Measurements from ENCODE around the gene BCL11A.

BCL11A gene

DNA sequence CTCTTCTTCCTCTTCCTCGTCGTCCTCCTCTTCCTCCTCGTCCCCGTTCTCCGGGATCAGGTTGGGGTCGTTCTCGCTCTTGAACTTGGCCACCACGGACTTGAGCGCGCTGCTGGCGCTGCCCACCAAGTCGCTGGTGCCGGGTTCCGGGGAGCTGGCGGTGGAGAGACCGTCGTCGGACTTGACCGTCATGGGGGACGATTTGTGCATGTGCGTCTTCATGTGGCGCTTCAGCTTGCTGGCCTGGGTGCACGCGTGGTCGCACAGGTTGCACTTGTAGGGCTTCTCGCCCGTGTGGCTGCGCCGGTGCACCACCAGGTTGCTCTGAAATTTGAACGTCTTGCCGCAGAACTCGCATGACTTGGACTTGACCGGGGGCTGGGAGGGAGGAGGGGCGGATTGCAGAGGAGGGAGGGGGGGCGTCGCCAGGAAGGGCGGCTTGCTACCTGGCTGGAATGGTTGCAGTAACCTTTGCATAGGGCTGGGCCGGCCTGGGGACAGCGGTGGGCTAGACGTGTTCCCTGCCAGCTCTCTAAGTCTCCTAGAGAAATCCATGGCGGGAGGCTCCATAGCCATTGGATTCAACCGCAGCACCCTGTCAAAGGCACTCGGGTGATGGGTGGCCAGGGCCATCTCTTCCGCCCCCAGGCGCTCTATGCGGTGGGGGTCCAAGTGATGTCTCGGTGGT, 91.9 kb downstream of the BCL11A start:
- DNase-seq (ENCODE audit: low read depth): no peak

- DNase-seq (ENCODE audit: low read depth): no peak
Observed at GRCh38 chr2:60460577-60461420, 92.7 kb downstream of the BCL11A start.

DNA sequence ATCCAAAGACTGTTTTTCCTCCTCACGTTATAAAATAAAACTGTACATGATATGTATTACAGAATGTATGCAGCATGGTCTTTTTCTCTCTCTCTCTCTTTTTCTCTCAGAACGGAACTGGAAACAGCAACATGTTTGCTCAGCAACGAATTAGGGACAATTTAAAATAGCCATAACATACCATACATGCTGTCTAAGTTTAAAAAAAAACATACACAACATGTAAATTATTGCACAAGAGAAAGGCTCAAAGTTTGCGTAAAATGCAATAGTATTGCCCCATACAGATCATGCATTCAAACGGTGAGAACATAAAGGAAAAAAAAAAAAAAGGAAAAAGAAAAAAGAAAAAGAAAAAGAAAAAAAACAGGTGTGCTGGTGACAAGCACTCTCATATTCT, 93.6 kb downstream of the BCL11A start:
- DNase-seq (ENCODE audit: low read depth): no peak

DNA sequence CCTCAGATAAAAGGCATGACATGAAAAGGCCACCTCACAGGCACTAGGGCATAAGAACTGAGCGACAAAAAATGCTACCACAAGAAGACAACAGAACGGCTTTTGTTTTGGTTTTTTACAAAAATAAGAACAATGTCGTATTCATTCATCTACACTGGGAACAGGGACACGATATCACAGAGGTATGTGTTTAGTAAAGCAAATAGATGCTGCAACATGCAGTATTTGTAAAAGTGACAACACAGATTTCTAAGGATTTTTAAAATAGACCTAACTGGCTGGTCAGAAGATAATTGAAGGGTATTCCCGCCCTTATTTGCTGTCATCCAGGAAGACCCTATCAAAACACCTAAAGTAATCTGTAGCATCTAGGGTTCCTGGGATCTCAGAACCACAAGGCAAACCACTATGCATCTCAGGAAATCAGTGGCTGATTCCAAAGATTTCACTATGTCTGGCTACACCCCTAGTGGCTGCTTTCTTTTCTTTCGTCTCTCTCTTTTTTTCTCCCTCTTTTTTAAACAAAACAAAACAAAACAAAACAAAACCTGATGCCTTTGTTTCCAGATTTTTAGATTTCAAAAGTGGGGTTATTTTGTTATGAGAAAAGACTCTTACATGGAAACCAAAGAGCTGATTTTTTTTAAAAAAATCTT, 97.2 kb downstream of the BCL11A start:
- DNase-seq (ENCODE audit: low read depth): no peak

DNA sequence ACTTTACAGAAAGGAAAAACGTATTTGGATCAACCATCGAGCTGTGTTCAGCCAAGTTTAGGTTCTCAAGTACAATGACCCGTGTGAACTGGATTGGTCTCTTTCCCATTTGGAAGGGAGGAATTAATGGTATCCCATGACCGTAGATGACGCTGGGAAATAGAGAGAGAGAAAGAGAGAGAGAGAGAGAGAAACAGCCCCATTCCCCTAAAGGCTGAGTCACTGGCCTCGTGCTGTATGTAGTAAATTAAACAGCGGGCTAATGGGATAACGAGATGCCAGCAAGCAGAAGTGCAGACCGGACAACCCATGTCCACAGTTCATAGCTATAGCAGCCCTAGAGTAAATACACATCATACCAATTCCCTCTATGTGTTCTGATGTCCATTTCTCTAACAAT, 99.6 kb downstream of the BCL11A start:
- no peak for DNase-seq (ENCODE audit: low read depth)

DNA sequence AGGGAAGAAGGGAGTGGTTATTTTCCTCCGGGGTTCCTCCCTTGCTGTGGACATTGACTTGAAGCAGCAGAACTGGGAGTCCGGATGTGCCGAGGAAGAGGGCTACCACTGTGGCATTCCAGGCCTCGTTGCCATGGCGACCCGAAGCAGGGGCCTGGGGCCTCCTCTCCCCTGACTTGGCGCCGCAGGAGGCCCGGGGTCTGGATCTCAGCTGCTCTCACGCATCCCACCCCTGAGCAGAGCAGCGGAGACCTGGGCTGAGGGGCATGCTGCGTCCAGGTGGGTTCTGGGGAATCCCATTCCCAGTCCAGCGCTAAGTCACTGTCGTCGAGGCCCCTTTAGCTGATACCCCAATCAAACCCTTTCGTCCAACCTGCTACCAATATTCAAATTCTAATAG, 100.2 kb downstream of the BCL11A start:
- DNase-seq (ENCODE audit: low read depth): no peak

GRCh38 chr2:60450488-60450887, 103.0 kb downstream of the BCL11A start:
- no peak for DNase-seq (ENCODE audit: low read depth)

DNA sequence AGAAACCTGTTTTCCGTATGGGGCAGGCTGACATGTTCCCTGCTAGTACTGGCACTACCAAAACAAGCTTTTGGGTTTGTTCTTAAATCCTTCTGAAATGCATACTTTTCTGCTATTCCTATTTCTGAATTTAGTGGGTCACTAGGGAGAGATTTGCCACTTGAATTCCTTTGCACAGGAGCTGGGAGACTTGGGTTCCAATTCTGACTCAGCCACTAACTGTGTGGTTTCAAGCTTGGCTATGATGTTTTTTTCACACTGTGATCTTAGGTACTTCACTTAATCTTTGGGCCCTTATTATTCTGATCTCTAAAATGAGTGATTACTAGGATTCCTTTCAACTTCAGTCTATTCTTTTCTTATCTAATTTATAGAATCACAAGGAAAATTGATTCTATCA, 105.5 kb downstream of the BCL11A start:
- no peak for DNase-seq (ENCODE audit: low read depth)

- DNase-seq (ENCODE audit: low read depth): no peak
Observed at GRCh38 chr2:60446413-60447267, 106.8 kb downstream of the BCL11A start.

DNA sequence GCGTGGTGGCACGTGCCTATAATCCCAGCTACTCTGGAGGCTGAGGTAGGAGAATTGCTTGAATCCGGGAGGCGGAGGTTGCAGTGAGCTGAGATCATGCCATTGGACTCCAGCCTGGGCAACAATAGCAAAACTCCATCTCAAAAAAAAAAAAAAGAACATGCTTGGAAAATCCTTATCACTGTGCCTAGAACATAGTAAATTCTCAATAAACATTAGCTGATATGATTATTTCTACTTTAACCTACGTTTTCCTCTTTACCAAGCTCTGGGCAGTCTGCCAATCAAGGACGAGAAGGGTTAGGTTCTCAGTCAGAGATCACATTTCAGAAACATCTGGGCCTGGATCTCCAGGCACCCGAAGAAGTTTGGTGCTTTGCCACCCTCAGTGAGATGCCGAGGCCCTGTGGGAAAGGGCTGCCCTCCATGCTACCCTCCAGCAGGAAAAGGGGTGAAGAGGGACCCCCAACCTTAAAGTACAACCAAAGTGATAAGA, 107.7 kb downstream of the BCL11A start:
- DNase-seq (ENCODE audit: low read depth): no peak

DNA sequence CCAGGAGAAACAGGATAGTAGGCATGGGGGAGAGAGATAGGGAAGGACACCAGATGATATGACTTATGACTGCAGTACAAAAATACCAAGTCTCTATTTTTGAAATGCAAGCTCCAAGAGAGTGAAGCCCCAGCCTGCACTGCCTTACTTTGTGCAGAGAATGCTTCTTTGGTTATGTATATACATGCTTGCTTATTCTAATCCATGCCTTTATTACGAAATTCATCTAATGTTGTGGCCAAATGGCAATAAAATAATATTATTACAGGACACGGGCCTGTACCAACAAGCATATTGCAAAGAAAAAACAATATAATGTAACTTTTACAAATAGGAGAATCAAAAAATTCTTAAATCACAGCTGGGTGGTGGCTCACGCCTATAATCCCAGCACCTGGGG, 110.8 kb downstream of the BCL11A start:
- no peak for DNase-seq (ENCODE audit: low read depth)

- DNase-seq (ENCODE audit: low read depth): no peak
Observed at GRCh38 chr2:60441800-60442199, 111.7 kb downstream of the BCL11A start.

DNA sequence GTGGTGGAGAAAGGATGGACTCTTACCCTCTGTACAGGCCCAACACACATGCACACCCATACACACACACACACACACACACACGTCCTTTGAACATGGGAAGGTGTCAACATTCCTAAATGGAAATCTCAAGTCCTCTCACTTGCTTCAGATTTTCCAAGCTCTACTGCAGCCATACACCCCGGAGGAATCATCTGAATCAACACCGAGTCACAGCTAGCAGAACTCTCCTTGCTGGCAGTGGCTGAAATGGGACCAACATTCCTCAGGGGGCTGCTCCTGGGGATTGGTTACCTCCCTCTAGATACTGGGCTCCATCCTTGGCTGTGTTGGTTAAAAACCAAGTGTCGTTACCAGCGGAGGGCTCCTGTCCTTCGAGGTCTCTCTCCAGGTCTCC, 112.7 kb downstream of the BCL11A start:
- no peak for DNase-seq (ENCODE audit: low read depth)

- DNase-seq (ENCODE audit: low read depth): no peak
Observed at GRCh38 chr2:60440079-60440766, 113.2 kb downstream of the BCL11A start.

DNA sequence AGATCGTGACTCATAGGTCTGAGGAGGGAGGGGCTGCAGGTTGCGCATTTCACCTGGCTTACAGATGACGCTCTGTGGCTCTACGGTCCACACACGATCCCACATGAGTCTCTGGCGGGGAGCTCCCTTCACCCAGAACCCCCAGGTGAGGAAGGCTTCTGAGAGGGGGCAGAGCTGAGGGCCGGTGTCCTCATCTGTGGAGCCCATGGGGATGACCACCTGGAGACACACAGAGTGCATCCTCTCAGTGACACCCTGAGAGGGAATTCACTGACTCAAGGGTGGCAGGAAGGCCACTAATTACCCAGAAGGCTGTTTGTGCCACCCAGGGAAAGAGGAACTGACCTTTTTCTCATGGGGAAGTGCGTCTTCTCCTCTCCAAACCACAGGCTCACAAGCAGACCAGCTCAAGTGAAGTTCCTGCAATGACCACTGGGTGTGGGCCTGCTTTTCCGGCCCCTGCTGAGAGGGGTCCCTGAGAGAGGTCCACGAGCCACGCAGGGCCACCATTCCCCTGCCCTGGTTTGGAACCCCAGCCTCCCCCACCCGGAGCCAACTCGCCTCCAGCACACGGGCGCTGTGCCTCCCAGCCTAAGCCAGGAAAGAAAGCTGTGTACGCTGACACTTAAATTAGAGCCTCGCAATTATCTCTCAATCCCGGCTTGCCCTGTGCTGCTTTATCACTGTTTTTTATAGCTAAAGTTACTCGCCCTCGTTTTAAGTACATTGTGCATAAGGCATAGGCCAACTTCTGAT, 114.1 kb downstream of the BCL11A start:
- no peak for DNase-seq (ENCODE audit: low read depth)

DNA sequence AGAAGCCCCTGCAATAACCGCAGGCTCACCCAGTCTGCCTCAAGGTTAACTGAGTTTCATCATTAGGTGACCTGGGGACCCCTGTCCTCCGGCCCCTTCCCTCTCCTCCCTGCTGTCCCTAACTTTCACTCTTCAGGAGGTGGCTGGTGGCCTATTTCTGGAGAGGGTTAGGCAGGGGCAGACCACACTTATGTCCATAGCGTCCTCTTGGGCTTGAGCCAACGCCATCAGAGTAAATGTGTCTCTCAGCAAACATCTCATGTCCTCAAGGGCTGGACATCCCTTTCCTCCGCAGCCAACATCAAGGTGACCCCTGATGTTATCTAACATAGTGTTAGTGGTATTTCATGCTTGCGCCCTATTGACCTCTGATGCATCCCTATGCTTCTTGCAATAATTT, 114.8 kb downstream of the BCL11A start:
- no peak for DNase-seq (ENCODE audit: low read depth)

DNA sequence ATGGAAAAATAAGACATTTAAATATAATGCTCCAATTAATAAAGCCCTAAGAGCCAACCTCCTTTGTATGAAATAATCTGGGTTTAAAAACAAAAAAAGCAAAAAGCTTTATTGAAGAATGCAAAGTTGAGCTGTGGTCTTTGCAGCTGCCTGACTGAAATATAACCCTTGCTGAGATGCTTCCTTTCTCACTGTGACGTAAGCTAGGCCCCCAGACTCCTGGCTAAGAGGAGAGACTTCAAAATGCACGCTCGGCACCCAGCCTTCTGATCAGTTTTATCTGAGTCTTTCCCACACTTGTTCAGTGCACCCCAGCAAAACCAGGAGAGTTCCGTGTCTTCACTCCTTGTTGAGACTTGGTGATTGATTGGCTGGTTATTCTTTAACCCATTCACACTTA, 115.3 kb downstream of the BCL11A start:
- no peak for DNase-seq (ENCODE audit: low read depth)

DNA sequence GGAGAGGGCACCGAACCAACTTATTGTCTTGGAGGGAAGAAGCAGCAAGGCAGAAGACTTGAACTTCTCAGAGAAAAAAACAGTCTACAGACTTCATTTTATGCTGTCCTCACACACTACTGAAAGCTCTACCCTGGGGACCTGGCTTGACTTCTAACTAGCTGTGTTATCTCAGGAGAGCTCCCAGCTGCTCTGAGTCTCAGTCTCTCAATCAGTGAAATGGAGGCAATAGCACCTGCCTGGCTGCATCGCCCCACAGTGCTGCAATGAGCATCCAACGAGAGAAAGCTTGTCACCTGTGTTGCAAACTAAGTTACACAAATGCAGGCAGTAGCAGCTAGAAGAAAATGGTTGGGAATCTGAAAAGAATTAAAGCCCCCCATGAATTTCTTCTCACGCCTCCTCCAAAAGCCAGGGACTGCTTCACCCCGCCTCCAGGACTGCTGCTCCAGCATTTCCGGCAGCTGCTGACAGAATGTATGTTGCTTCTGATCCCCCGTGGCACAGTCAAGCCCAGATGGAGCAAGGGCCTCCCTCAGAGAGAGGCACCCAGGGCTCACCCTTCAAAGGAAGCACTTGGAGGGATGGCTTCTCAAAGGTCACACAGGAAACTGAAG, 116.3 kb downstream of the BCL11A start:
- no peak for DNase-seq (ENCODE audit: low read depth)

DNA sequence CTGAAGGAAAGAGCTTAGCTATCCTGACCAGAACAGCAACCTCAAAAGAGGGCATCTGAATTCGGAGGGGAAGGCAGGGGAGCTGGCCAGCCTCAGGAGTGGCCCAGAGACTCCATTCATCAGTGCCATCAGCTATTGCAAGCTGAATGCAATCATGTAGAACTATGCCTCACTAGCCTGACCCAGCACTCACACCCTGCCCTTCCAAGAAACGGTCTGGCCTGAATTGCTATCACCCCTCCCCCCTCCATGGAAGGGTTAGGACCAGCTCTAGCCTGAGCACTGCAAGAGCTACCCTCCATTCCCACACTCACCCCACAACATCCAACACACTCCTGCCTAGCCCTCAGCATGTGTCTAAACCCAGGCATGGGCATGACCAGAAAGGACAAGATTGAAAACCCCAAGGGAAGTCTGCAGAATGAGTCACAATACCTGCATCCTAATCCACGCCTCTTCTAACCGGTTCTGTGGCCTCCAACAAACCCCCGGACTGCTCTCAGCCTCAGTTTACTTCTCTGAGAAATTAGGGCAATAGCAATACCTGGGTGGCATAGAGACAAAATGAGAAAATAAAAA, 120.3 kb downstream of the BCL11A start:
- DNase-seq (ENCODE audit: low read depth): no peak
